Fibroblast of lung (primary cell): ENCODE data around the gene ARMC8.

Experiments
- CTCF ChIP-seq, 2 donors: IDR thresholded peaks in 1 of 2; conservative IDR thresholded peaks in 1 of 2; 1 replicate in 1 of 2; 2 replicates in 1 of 2; pipeline ENCODE4 v1.5.1; 2011 to 2012; ENCODE audit warnings: low read length in 2 of 2, control low read depth in 1 of 2, inconsistent platforms in 1 of 2, low read depth in 1 of 2, mild to moderate bottlenecking in 1 of 2
- EZH2 ChIP-seq: IDR thresholded peaks from 2 replicates; pipeline ENCODE4 v1.5.1; 2012; ENCODE audit warnings: low read length, control low read depth, mild to moderate bottlenecking; ENCODE audit errors: missing control alignments

DNA sequence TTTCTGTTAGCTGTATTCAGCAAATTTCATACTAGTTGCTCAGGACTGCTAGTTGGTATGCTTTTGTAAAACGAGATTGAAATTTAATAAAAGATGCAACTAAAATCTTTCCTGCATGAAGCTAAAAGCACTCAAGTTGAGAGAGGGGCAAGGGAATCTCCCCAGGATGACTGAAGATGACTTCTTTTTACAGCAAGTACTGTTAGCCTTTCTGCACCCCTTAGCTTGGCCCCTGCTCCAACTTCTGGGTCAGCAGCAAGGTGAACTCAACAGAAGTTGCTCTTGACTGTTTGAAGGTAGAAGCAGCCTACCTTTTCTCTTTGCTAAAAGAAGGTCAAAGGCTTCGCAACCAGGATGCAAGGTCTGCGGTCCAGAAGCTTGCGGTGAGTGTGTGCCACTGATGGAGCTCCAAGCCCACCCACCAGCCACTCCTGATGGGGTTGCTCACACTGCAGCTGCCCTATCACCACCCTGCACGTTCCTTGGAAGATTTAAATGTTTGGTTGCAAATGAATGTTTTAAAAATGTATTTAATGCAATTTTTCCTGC lies 110.0 kb downstream of the ARMC8 start:
- TF ChIP-seq CTCF (conservative IDR thresholded peaks at IDR 0.05 in 1 of 2, IDR thresholded peaks at IDR 0.05 in 1 of 2; ENCODE audit: low read depth in 1 of 2, low read length in 2 of 2) (no peak), EZH2 (no peak)
